Caco-2 (cell line): ENCODE data around the gene CCDC30. TPM values are rescaled to one million over a fixed set of nuclear protein-coding genes. Genes with fewer than 3 reads are reported as not detected.

ENCODE experiments used
- BruUV-seq: library from RNA; stranded (reverse); fragments of 400-500 nt; replicated peaks from 2 replicates; lab custom pipeline; 2021; lab: Mats Ljungman, UMichigan
- CTCF ChIA-PET: fragments of 300-600 bp; sonication (Branson Sonifier 250); formaldehyde crosslinking; loops from one replicate; lab custom pipeline; 2022; ENCODE audit warnings: antibody characterized with exemption; lab: Charles Lee
- POLR2A ChIA-PET: fragments of 300-600 bp; sonication (Branson Sonifier 250); formaldehyde crosslinking; loops from one replicate; lab custom pipeline; 2022; ENCODE audit warnings: antibody characterized with exemption; lab: Charles Lee
- DNase-seq, 2 experiments: peaks; one replicate each; pipeline versions ENCODE4 v3.0.0 to v3.0.0-alpha.2; 2020 to 2022
- H3K27me3 ChIP-seq: replicated peaks from 2 replicates; pipeline ENCODE4 v1.6.0; 2011; ENCODE audit warnings: low read length; ENCODE audit not compliant: control insufficient read depth, insufficient read depth
- H3K36me3 ChIP-seq: 2 replicates; pipeline ENCODE4 v1.5.1; 2011; ENCODE audit warnings: low read length; ENCODE audit not compliant: control insufficient read depth, insufficient read depth
- H3K4me1 ChIP-seq: fragments of 250-450 bp; sonication (Bioruptor Pico); 2 replicates; pipeline ENCODE4 v1.5.1; 2020; ENCODE audit warnings: mild to moderate bottlenecking
- H3K4me3 ChIP-seq: 2 replicates; pipeline ENCODE4 v1.5.1; 2011; ENCODE audit warnings: low read depth, mild to moderate bottlenecking, control low read depth, low read length
- H3K9me3 ChIP-seq: fragments of 250-450 bp; sonication (Bioruptor Pico); 2 replicates; pipeline ENCODE4 v1.5.1; 2020; ENCODE audit warnings: mild to moderate bottlenecking, moderate library complexity
- H3K27ac Mint-ChIP-seq: one replicate; pipeline ENCODE4 v1.8.0; 2022; ENCODE audit warnings: mixed read lengths; ENCODE audit not compliant: unreplicated experiment
- H3K27me3 Mint-ChIP-seq: one replicate; pipeline ENCODE4 v1.8.0; 2022; ENCODE audit warnings: mixed read lengths; ENCODE audit not compliant: insufficient read depth, unreplicated experiment
- H3K36me3 Mint-ChIP-seq: one replicate; pipeline ENCODE4 v1.8.0; 2022; ENCODE audit warnings: mild to moderate bottlenecking, mixed read lengths; ENCODE audit not compliant: insufficient read depth, unreplicated experiment
- H3K4me1 Mint-ChIP-seq: one replicate; pipeline ENCODE4 v1.8.0; 2022; ENCODE audit warnings: low read depth, mixed read lengths; ENCODE audit not compliant: unreplicated experiment
- H3K4me3 Mint-ChIP-seq: one replicate; pipeline ENCODE4 v1.8.0; 2022; ENCODE audit warnings: mild to moderate bottlenecking, moderate library complexity, mixed read lengths; ENCODE audit not compliant: unreplicated experiment
- H3K9me3 Mint-ChIP-seq: one replicate; pipeline ENCODE4 v1.8.0; 2022; ENCODE audit warnings: mixed read lengths; ENCODE audit not compliant: unreplicated experiment
- intact Hi-C: fragments of 100-400 bp; cut with micrococcal nuclease; formaldehyde crosslinking; loops from one replicate; pipeline ENCODE4 v1.10.0; 2022; ENCODE audit not compliant: unreplicated experiment
- total RNA-seq: library from RNA; stranded (reverse); gene quantifications from 2 replicates; pipeline ENCODE4 v1.2.3, GENCODE V29; 2022
- TF ChIP-seq, protein P1 (sequence below), 2 experiments: fragments of 200-600 bp in 1 of 2; IDR thresholded peaks; 1 replicate in 1 of 2; 2 replicates in 1 of 2; pipeline versions ENCODE4 v1.5.1 to v1.8.0; 2011 to 2022; ENCODE audit warnings: antibody characterized with exemption in 1 of 2, control low read depth in 1 of 2, inconsistent platforms in 1 of 2, low read depth in 1 of 2, low read length in 1 of 2, mild to moderate bottlenecking in 1 of 2, moderate library complexity in 1 of 2; ENCODE audit not compliant: insufficient read depth in 1 of 2, severe bottlenecking in 1 of 2, unreplicated experiment in 1 of 2

CCDC30 gene
- total RNA-seq, 1 experiment from 2014 or later, result 1.3 TPM

DNA sequence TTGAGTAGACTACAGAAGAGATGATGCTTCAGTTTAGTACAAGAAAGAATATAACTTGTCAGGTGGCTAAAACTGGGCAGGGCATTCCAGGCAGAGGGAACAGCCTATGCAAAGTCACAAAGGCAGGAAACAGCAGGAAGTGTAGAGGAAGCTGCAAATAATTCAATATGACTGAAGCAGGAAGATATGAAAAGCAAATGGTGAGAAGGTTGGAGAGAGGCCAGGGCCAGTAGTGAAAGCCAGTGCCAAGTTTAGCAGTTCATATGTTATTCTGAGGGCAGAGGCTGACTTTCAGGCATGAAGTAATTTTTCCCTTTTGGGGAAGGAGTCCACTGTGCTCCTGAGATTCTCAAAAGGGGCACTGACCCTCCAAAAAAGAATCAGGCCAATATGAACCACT, 211.1 kb downstream of the CCDC30 start:
- Mint-ChIP-seq H3K9me3 (no peaks in the 10 kb centered on the region), H3K4me3 (no peak overlapping the region), H3K36me3 (peaks cover 26% of the 10 kb centered on the region), H3K4me1 (peaks cover 11% of the 10 kb centered on the region), H3K27me3 (no peaks in the 10 kb centered on the region), H3K27ac (no peak overlapping the region)
- Histone ChIP-seq H3K9me3 (no peaks in the 10 kb centered on the region), H3K27me3 (no peaks in the 10 kb centered on the region), H3K36me3 (no peaks in the 10 kb centered on the region), H3K4me1 (no peaks in the 10 kb centered on the region), H3K4me3 (no peak overlapping the region)
- BruUV-seq, result no TSS peak
- DNase-seq, result no peak
- CTCF ChIA-PET, result no interaction called here
- TF ChIP-seq, protein P1, sequence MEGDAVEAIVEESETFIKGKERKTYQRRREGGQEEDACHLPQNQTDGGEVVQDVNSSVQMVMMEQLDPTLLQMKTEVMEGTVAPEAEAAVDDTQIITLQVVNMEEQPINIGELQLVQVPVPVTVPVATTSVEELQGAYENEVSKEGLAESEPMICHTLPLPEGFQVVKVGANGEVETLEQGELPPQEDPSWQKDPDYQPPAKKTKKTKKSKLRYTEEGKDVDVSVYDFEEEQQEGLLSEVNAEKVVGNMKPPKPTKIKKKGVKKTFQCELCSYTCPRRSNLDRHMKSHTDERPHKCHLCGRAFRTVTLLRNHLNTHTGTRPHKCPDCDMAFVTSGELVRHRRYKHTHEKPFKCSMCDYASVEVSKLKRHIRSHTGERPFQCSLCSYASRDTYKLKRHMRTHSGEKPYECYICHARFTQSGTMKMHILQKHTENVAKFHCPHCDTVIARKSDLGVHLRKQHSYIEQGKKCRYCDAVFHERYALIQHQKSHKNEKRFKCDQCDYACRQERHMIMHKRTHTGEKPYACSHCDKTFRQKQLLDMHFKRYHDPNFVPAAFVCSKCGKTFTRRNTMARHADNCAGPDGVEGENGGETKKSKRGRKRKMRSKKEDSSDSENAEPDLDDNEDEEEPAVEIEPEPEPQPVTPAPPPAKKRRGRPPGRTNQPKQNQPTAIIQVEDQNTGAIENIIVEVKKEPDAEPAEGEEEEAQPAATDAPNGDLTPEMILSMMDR (IDR thresholded peaks at IDR 0.05; ENCODE audit: insufficient read depth in 1 of 2, low read depth in 1 of 2, low read length in 1 of 2, severe bottlenecking in 1 of 2, unreplicated experiment in 1 of 2), result no peak
- POLR2A ChIA-PET, result no interaction called here
- intact Hi-C loops, result no loop called here

DNA sequence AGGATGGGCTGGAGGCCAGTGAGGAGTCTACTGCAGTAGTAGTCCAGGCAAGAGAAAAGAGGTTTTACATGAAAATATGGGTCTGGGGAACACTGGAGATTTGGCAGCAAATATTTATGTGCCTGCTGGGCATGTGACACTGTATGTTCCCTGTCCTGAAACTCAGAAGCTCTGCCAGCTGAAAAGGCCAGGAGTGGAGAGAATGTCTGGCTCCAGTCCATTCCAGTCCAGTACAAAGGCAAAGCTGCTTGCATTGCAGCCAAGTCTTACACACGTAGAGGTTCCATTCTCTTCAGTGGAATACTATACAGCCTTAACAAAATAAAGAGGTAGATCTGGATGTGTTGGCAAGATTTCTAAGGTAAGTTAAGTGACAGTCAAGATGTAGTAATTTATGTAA, 211.6 kb downstream of the CCDC30 start:
- Mint-ChIP-seq H3K4me1 (peaks cover 11% of the 10 kb centered on the region), H3K4me3 (no peak overlapping the region), H3K27ac (no peak overlapping the region), H3K27me3 (no peaks in the 10 kb centered on the region), H3K9me3 (no peaks in the 10 kb centered on the region), H3K36me3 (peaks cover 26% of the 10 kb centered on the region)
- Histone ChIP-seq H3K36me3 (no peaks in the 10 kb centered on the region), H3K9me3 (no peaks in the 10 kb centered on the region), H3K4me3 (no peak overlapping the region), H3K27me3 (no peaks in the 10 kb centered on the region), H3K4me1 (no peaks in the 10 kb centered on the region)
- intact Hi-C loops, result no loop called here
- no peak for DNase-seq
- BruUV-seq, result no TSS peak
- CTCF ChIA-PET, result no interaction called here
- POLR2A ChIA-PET, result no interaction called here
- TF ChIP-seq, protein P1 (IDR thresholded peaks at IDR 0.05; ENCODE audit: insufficient read depth in 1 of 2, low read depth in 1 of 2, low read length in 1 of 2, severe bottlenecking in 1 of 2, unreplicated experiment in 1 of 2), result no peak

DNA sequence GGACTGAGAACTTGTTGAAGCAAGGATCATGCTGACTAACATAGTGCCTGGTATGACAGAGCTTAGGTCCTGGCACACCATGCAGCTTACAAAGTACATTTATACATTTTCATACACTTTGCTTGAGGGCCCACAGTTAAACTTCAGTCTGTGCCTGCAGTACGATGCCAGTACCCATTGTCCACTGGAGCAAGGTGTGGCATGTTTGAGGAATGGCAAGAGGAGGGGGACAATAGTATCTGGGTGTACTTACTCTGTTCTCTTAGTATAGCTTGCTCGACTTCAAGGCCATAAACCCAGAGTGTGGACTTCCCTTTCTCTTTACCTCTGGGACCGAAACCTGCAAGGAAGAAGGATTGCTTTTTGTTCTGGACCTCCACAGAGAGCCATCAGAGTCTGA, 212.4 kb downstream of the CCDC30 start:
- Histone ChIP-seq H3K4me1 (no peaks in the 10 kb centered on the region), H3K9me3 (no peaks in the 10 kb centered on the region), H3K27me3 (no peaks in the 10 kb centered on the region), H3K36me3 (no peaks in the 10 kb centered on the region), H3K4me3 (no peak overlapping the region)
- BruUV-seq, result no TSS peak
- CTCF ChIA-PET, result no interaction called here
- DNase-seq, result no peak
- POLR2A ChIA-PET, result no interaction called here
- TF ChIP-seq, protein P1 (IDR thresholded peaks at IDR 0.05; ENCODE audit: insufficient read depth in 1 of 2, low read depth in 1 of 2, low read length in 1 of 2, severe bottlenecking in 1 of 2, unreplicated experiment in 1 of 2), result no peak
- peaks cover 8% of the 10 kb centered on the region for H3K4me1 Mint-ChIP-seq
- no peak overlapping the region for H3K27ac Mint-ChIP-seq
- H3K27me3 Mint-ChIP-seq, result no peaks in the 10 kb centered on the region
- intact Hi-C loops, result no loop called here
- H3K9me3 Mint-ChIP-seq, result no peaks in the 10 kb centered on the region
- H3K4me3 Mint-ChIP-seq, result no peak overlapping the region
- H3K36me3 Mint-ChIP-seq, result peaks cover 23% of the 10 kb centered on the region
